Spleen (tissue), 11 donors: ENCODE results near the gene GXYLT2. TPM values are rescaled to one million over a fixed set of nuclear protein-coding genes. Genes with fewer than 3 reads are reported as not detected.

Experiments used
- DNase-seq: peaks from one replicate; pipeline ENCODE4 v3.0.0-alpha.2; 2020
- H3K27ac ChIP-seq, 8 donors: fragments of 200-600 bp; sonication (generic) in 7 of 8; 1 replicate in 4 of 8; 2 replicates in 4 of 8; pipeline versions ENCODE4 v1.5.0 to v1.8.0; 2016 to 2021; ENCODE audit warnings: inconsistent platforms in 4 of 8, mild to moderate bottlenecking in 4 of 8, moderate library complexity in 1 of 8
- H3K27me3 ChIP-seq, 7 donors: fragments of 200-600 bp; sonication (generic) in 6 of 7; replicated peaks in 1 of 7; 1 replicate in 4 of 7; 2 replicates in 3 of 7; pipeline versions ENCODE4 v1.5.0 to v1.8.0; 2016 to 2021; ENCODE audit warnings: inconsistent platforms in 3 of 7, mild to moderate bottlenecking in 1 of 7
- H3K36me3 ChIP-seq, 6 donors: fragments of 200-600 bp; sonication (generic) in 5 of 6; 1 replicate in 4 of 6; 2 replicates in 2 of 6; pipeline versions ENCODE4 v1.5.0 to v1.8.0; 2016 to 2021; ENCODE audit warnings: inconsistent platforms in 2 of 6
- H3K4me1 ChIP-seq, 6 donors: fragments of 200-600 bp; sonication (generic) in 5 of 6; 1 replicate in 3 of 6; 2 replicates in 3 of 6; pipeline versions ENCODE4 v1.5.0 to v1.8.0; 2016 to 2021; ENCODE audit warnings: inconsistent platforms in 3 of 6
- H3K4me3 ChIP-seq, 8 donors: fragments of 200-600 bp; sonication (generic) in 7 of 8; 1 replicate in 4 of 8; 2 replicates in 4 of 8; pipeline versions ENCODE4 v1.5.0 to v1.8.0; 2016 to 2021; ENCODE audit warnings: inconsistent platforms in 4 of 8, mild to moderate bottlenecking in 4 of 8, moderate library complexity in 2 of 8
- H3K9me3 ChIP-seq, 8 donors: fragments of 200-600 bp; sonication (generic) in 7 of 8; 1 replicate in 4 of 8; 2 replicates in 4 of 8; pipeline versions ENCODE4 v1.5.0 to v1.8.0; 2016 to 2021; ENCODE audit warnings: inconsistent platforms in 4 of 8
- POLR2A ChIP-seq, 3 donors: fragments of 450-650 bp; IDR thresholded peaks; one replicate each; pipeline ENCODE4 v1.5.1; 2017; ENCODE audit warnings: antibody characterized with exemption in 3 of 3, mild to moderate bottlenecking in 1 of 3
- POLR2AphosphoS5 ChIP-seq, 3 donors: sonication (generic); formaldehyde crosslinking; IDR thresholded peaks; one replicate each; pipeline ENCODE4 v1.5.1; 2017; ENCODE audit warnings: antibody characterized with exemption in 3 of 3
- WGBS, 5 donors: extraction: QIAGEN DNeasy Blood & Tissue Kit in 3 of 5; methylation state at CpG; one replicate each; pipeline versions ENCODE4 v1.1.5 to v1.1.7; 2013 to 2018; 5-methylcytosine and 5-hydroxymethylcytosine counted together
- intact Hi-C: fragments of 100-400 bp; cut with DNase I; formaldehyde crosslinking; loops from one replicate; pipeline ENCODE4 v1.15.0; 2023; ENCODE audit warnings: low total_unique reads
- polyA plus RNA-seq, 3 donors: library from polyadenylated mRNA; stranded (reverse); fragments of 200-250 nt; gene quantifications; one replicate each; pipeline ENCODE4 v1.2.1, GENCODE V29; 2013
- total RNA-seq, 7 donors: library from RNA; depleted of rRNA in 3 of 7; stranded (reverse); fragments of >200 nt in 3 of 7; fragmentation: NEBNext Ultra II Directional in 4 of 7; extraction: Animal tissue kit (Norgen Biotek cat#: 25700) in 4 of 7; gene quantifications; one replicate each; pipeline versions ENCODE4 v1.1.0 to v1.2.1, GENCODE V29; 2016 to 2021
- TF ChIP-seq, protein P1 (sequence below), 11 experiments: fragments of 200-600 bp in 7 of 11; fragments of 450-650 bp in 4 of 11; sonication (generic) in 4 of 11; IDR thresholded peaks in 8 of 11; conservative IDR thresholded peaks in 3 of 11; 1 replicate in 7 of 11; 2 replicates in 4 of 11; pipeline versions ENCODE4 v1.4.0 to v1.8.0; 2016 to 2021; ENCODE audit warnings: antibody characterized with exemption in 11 of 11, inconsistent platforms in 4 of 11, mild to moderate bottlenecking in 1 of 11
- donor health status: healthy with polysubstance abuse.
- donor health status: DM: no; HTN: no; CAD: no; lungs with moderate emphysema.
- donor health status: DM: no; HTN: no; CAD: no.
- donor health status: Bipolar disorder and iron deficiency.
- donor health status: healthy.
- donor health status: DM: no; HTN: no; CAD: no.
- donor health status: DM: yes; HTN: yes; CAD: no.

GXYLT2 gene
- total and polyA plus RNA-seq, 10 donors = 0.26 to 4.6 (median 1.1) TPM

DNA sequence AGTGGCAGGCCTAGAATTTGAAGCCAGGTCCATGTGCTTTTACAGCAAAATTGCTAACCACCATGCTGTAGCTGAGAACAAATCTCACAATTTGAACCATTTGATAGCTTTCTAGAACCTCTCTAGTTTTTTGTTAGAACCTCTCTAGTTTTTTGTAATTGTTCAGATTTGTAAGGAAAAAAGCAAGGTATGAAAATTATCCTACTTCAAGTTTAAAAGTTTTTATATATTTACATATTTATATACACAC lies 9.8 kb downstream of the GXYLT2 start:
- intact Hi-C loops = no loop called here

DNA sequence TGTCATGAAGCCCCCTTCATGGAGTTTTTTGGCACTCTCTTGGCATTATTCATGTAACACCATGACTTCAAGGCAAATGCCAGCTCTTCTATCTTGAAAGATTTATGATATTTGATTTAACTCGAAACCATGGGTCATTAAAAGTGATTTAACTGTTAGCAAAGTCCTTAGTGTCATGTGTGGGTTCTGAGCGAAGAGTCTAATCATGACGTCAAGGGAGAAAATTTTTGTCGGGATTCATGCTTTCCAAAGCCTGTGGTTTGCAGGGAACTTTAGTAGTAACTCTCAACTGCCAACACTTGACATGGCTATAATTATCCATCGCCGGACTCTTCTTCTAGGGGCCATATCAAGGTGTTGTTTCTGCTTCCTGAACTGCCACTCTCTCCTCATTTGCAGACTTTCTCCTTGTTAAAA lies 11.5 kb downstream of the GXYLT2 start:
- Histone ChIP-seq H3K27me3 (peaks cover 0 to 25% (median 0%) of the 10 kb centered on the region in 7 donors), H3K36me3 (no peaks in the 10 kb centered on the region), H3K4me3 (no peak overlapping the region), H3K27ac (no peak overlapping the region), H3K4me1 (no peaks in the 10 kb centered on the region), H3K9me3 (no peaks in the 10 kb centered on the region)
- intact Hi-C loops = no loop called here
- WGBS, 5 donors = 83 to 90% (median 86%) methylated on average over 6 of the region's 6 CpGs
- TF ChIP-seq POLR2A (IDR thresholded peaks at IDR 0.05) (no peak), POLR2AphosphoS5 (IDR thresholded peaks at IDR 0.05) (no peak)
- TF ChIP-seq, protein P1, sequence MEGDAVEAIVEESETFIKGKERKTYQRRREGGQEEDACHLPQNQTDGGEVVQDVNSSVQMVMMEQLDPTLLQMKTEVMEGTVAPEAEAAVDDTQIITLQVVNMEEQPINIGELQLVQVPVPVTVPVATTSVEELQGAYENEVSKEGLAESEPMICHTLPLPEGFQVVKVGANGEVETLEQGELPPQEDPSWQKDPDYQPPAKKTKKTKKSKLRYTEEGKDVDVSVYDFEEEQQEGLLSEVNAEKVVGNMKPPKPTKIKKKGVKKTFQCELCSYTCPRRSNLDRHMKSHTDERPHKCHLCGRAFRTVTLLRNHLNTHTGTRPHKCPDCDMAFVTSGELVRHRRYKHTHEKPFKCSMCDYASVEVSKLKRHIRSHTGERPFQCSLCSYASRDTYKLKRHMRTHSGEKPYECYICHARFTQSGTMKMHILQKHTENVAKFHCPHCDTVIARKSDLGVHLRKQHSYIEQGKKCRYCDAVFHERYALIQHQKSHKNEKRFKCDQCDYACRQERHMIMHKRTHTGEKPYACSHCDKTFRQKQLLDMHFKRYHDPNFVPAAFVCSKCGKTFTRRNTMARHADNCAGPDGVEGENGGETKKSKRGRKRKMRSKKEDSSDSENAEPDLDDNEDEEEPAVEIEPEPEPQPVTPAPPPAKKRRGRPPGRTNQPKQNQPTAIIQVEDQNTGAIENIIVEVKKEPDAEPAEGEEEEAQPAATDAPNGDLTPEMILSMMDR (IDR thresholded peaks at IDR 0.05 in 8 of 11, conservative IDR thresholded peaks at IDR 0.05 in 3 of 11) = no peak
- no peak for DNase-seq

More for the DNA sequence above, 9.8 kb downstream of the GXYLT2 start:
- TF ChIP-seq POLR2A (IDR thresholded peaks at IDR 0.05) (no peak), POLR2AphosphoS5 (IDR thresholded peaks at IDR 0.05) (no peak)
- TF ChIP-seq, protein P1 (IDR thresholded peaks at IDR 0.05 in 8 of 11, conservative IDR thresholded peaks at IDR 0.05 in 3 of 11) = no peak
- no peaks in the 10 kb centered on the region for H3K9me3 ChIP-seq
- peaks cover 0 to 40% (median 0%) of the 10 kb centered on the region in 7 donors for H3K27me3 ChIP-seq
- H3K36me3 ChIP-seq = no peaks in the 10 kb centered on the region
- no peak overlapping the region for H3K27ac ChIP-seq
- DNase-seq = no peak
- H3K4me1 ChIP-seq = no peaks in the 10 kb centered on the region
- H3K4me3 ChIP-seq = no peak overlapping the region

DNA sequence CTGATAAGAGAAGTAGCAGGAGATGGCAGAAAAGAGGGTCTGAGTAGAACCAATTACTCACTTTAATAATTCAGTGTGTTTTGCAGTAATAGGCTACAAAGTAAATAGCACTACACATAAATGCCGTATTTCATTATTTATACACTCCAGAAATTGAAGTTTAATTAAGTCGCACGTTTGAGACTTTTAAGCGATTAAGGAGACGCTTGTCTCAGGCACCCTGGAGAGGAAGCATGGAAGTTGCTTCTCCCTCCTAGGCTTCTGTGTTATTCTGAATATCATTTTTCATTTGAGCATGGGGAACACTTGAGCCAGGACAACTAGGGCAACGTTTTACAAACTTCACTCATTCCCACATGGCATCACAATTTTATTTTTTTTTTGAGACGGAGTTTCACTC lies 12.2 kb downstream of the GXYLT2 start:
- WGBS, 5 donors = 85 to 90% (median 86%) methylated on average over 7 of the region's 7 CpGs
- TF ChIP-seq POLR2AphosphoS5 (IDR thresholded peaks at IDR 0.05) (no peak), POLR2A (IDR thresholded peaks at IDR 0.05) (no peak)
- TF ChIP-seq, protein P1 (IDR thresholded peaks at IDR 0.05 in 8 of 11, conservative IDR thresholded peaks at IDR 0.05 in 3 of 11) = no peak
- Histone ChIP-seq H3K9me3 (no peaks in the 10 kb centered on the region), H3K4me1 (no peaks in the 10 kb centered on the region), H3K36me3 (no peaks in the 10 kb centered on the region), H3K27me3 (peaks cover 0 to 18% (median 0%) of the 10 kb centered on the region in 7 donors), H3K4me3 (no peak overlapping the region), H3K27ac (no peak overlapping the region)
- intact Hi-C loops = no loop called here
- DNase-seq = no peak

DNA sequence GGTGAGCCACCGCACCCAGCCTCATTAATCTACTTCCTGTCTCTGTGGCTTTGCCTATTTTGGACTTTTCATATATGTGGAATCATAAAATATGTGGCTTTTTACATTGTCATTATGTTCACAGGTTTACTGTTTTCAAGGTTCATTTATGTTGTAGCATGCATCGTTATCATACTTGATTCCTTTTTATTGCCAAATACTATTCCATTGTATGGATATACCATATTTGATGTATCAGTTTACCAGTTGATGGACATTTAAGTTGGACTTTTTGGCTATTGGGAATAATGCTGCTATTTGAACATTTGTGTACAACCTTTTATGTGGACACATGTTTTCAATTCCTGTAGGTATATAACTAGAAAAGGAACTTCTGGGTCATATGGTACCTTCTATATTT lies 14.0 kb downstream of the GXYLT2 start:
- intact Hi-C loops = no loop called here
- Histone ChIP-seq H3K4me3 (no peak overlapping the region), H3K27ac (no peak overlapping the region), H3K36me3 (no peaks in the 10 kb centered on the region), H3K4me1 (no peaks in the 10 kb centered on the region), H3K9me3 (no peaks in the 10 kb centered on the region), H3K27me3 (peaks cover 0 to 3% (median 0%) of the 10 kb centered on the region in 7 donors)
- 88 to 97% (median 92%) methylated on average over 2 of the region's 2 CpGs for WGBS, 5 donors
- TF ChIP-seq POLR2A (IDR thresholded peaks at IDR 0.05) = no peak
- TF ChIP-seq, protein P1 (IDR thresholded peaks at IDR 0.05 in 8 of 11, conservative IDR thresholded peaks at IDR 0.05 in 3 of 11) = no peak
- no peak for TF ChIP-seq POLR2AphosphoS5 (IDR thresholded peaks at IDR 0.05)
- no peak for DNase-seq
